Osteoblast (primary cell): ENCODE results near the gene CRYBG2. TPM values are rescaled to one million over a fixed set of nuclear protein-coding genes. Genes with fewer than 3 reads are reported as not detected.
A peak's percentile ranks its signal among the peaks of the same experiment; 100 is the strongest.
"Not testable (repeated sequence)": the region's sequence is repeated elsewhere in the genome, so short reads cannot be mapped to it uniquely, and the experiment has no call there.

Experiments
- DNase-seq: peaks from one replicate; pipeline ENCODE4 v3.0.0; 2011; ENCODE audit warnings: low spot score, mixed read lengths; ENCODE audit not compliant: insufficient read length; ENCODE audit errors: missing footprints
- H2AFZ ChIP-seq: 2 replicates; pipeline ENCODE4 v1.6.0; 2011; ENCODE audit warnings: mild to moderate bottlenecking, low read length
- H3K27ac ChIP-seq: 2 replicates; pipeline ENCODE4 v1.5.1; 2011; ENCODE audit warnings: mild to moderate bottlenecking, low read depth, low read length, moderate library complexity
- H3K27me3 ChIP-seq: 2 replicates; pipeline ENCODE4 v1.6.0; 2012; ENCODE audit warnings: mild to moderate bottlenecking, control low read depth, inconsistent platforms, low read length, moderate library complexity; ENCODE audit not compliant: insufficient read depth
- H3K36me3 ChIP-seq: 2 replicates; pipeline ENCODE4 v1.5.1; 2011; ENCODE audit warnings: mild to moderate bottlenecking, low read length, control low read depth, moderate library complexity; ENCODE audit not compliant: insufficient read depth
- H3K4me1 ChIP-seq: 2 replicates; pipeline ENCODE4 v1.5.1; 2011; ENCODE audit warnings: mild to moderate bottlenecking, low read length, control low read depth, moderate library complexity; ENCODE audit not compliant: insufficient read depth
- H3K4me2 ChIP-seq: 2 replicates; pipeline ENCODE4 v1.6.0; 2011; ENCODE audit warnings: mild to moderate bottlenecking, low read length; ENCODE audit not compliant: insufficient read depth
- H3K4me3 ChIP-seq: fragments of 200-600 bp; sonication (generic); 3 replicates; pipeline ENCODE4 v1.5.1; 2012; ENCODE audit warnings: mild to moderate bottlenecking, low read length, inconsistent platforms; ENCODE audit not compliant: insufficient read depth
- H3K79me2 ChIP-seq: 2 replicates; pipeline ENCODE4 v1.6.0; 2012; ENCODE audit warnings: mild to moderate bottlenecking, low read length, control low read depth, inconsistent platforms; ENCODE audit not compliant: insufficient read depth
- H3K9me3 ChIP-seq: 2 replicates; pipeline ENCODE4 v1.5.1; 2011; ENCODE audit warnings: low read depth, low read length, control low read depth
- H4K20me1 ChIP-seq: 2 replicates; pipeline ENCODE4 v1.6.0; 2012; ENCODE audit warnings: mild to moderate bottlenecking, low read length, control low read depth; ENCODE audit not compliant: insufficient read depth
- total RNA-seq: library from RNA; depleted of rRNA; stranded (reverse); fragments of >200 nt; gene quantifications from 2 replicates; pipeline ENCODE4 v1.2.3, GENCODE V29; 2012
- TF ChIP-seq, protein P1 (sequence below): IDR thresholded peaks from 2 replicates; pipeline ENCODE4 v1.5.1; 2011; ENCODE audit warnings: mild to moderate bottlenecking, low read depth, low read length, moderate library complexity; ENCODE audit errors: extremely low read depth

The CRYBG2 gene
- total RNA-seq, 1 donor: not detected

DNA sequence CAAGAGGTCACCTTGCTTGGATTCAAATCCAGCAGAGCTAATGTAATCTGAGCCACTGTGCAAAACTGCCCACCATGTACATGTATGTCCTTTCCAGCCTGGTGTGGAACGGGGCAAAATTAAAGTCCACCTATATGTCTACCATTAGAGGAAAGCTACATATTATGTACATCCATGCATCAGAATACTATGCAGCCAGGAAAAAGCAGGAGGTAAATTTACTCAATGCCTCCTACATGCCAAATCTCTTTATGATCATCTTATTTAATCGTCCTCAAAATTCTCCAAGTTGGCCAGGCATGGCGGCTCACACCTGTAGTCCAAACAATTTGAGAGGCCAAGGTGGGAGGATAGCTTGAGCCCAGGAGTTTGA, 24.9 kb upstream of the CRYBG2 start:
- DNase-seq: peak; percentile 21
- TF ChIP-seq, protein P1, sequence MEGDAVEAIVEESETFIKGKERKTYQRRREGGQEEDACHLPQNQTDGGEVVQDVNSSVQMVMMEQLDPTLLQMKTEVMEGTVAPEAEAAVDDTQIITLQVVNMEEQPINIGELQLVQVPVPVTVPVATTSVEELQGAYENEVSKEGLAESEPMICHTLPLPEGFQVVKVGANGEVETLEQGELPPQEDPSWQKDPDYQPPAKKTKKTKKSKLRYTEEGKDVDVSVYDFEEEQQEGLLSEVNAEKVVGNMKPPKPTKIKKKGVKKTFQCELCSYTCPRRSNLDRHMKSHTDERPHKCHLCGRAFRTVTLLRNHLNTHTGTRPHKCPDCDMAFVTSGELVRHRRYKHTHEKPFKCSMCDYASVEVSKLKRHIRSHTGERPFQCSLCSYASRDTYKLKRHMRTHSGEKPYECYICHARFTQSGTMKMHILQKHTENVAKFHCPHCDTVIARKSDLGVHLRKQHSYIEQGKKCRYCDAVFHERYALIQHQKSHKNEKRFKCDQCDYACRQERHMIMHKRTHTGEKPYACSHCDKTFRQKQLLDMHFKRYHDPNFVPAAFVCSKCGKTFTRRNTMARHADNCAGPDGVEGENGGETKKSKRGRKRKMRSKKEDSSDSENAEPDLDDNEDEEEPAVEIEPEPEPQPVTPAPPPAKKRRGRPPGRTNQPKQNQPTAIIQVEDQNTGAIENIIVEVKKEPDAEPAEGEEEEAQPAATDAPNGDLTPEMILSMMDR: no peak
- H3K36me3 ChIP-seq: no peaks in the 10 kb centered on the region
- H2AFZ ChIP-seq: no peak overlapping the region
- no peaks in the 10 kb centered on the region for H3K9me3 ChIP-seq
- H3K79me2 ChIP-seq: no peaks in the 10 kb centered on the region
- H3K27me3 ChIP-seq: no peaks in the 10 kb centered on the region
- no peak overlapping the region for H3K4me3 ChIP-seq
- H3K4me2 ChIP-seq: no peak overlapping the region
- no peaks in the 10 kb centered on the region for H4K20me1 ChIP-seq
- no peak overlapping the region for H3K27ac ChIP-seq
- H3K4me1 ChIP-seq: peaks cover 13% of the 10 kb centered on the region

DNA sequence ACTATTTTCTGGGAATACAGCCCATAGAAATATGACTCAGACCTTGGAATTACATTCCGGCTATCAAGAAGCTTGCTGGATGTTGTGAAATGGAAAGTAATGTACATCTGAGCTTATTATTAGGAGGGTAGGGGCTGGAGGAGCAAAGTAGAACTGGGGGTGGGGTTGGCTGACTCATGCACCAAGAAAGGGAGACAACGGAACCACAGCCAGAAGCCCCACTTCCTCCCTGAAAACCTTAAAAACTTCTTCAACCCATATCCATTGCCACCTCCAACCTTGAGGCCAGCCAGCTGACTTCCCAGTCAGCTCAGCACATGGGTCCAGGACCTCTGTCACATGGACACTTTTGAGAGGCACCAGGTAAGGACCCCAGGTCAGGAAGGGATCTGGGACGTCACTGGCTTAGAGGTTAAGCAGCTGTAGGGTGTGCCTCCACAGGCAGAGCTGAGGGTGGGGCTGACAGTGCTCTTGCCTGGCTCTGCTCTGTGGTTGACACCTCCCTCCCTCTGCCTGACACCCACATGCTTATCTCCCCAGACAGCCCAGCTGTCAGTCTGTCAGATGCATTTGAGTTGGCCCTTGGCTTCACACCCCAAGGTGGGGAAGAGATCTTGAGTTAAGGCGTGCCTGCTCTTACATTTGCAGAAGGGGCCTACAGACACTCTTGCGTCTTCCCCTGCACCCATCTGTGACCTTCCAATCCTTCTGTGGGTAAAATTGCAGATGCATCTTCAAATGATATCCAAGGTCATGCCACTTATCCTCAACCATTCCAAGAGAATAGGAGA, 24.4 kb upstream of the CRYBG2 start:
- Histone ChIP-seq H3K36me3 (no peaks in the 10 kb centered on the region), H3K27ac (peak overlapping the region; percentile 75), H3K4me1 (peaks cover 19% of the 10 kb centered on the region), H3K9me3 (no peaks in the 10 kb centered on the region), H3K4me3 (peak overlapping the region; percentile 45), H3K4me2 (peak overlapping the region; percentile 74), H4K20me1 (no peaks in the 10 kb centered on the region), H2AFZ (peak overlapping the region; percentile 71), H3K79me2 (no peaks in the 10 kb centered on the region), H3K27me3 (no peaks in the 10 kb centered on the region)
- DNase-seq: peak; percentile 92
- TF ChIP-seq, protein P1: no peak

DNA sequence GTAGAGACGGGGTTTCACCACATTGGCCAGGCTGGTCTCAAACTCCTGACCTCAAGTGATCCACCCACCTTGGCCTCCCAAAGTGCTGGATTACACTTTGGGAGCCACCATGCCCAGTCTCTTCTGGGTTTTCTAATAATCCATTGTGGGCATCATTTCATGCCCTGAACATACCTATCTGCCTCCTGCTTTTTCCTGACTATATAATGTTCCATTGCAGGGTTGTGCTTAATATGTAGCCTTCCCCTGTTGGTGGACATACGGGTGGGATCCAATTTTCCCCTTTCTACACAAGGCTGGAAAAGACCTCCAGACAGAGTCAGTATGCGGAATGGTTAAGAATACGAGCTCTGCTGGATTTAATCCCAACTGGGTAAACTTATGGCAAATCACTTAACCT, 22.1 kb upstream of the CRYBG2 start:
- Histone ChIP-seq H4K20me1 (no peaks in the 10 kb centered on the region), H3K36me3 (no peaks in the 10 kb centered on the region), H3K4me2 (no peak overlapping the region), H3K9me3 (no peaks in the 10 kb centered on the region), H3K4me1 (peaks cover 20% of the 10 kb centered on the region), H2AFZ (no peak overlapping the region), H3K27ac (no peak overlapping the region), H3K79me2 (no peaks in the 10 kb centered on the region), H3K4me3 (no peak overlapping the region), H3K27me3 (no peaks in the 10 kb centered on the region)
- TF ChIP-seq, protein P1: no peak
- no peak for DNase-seq

DNA sequence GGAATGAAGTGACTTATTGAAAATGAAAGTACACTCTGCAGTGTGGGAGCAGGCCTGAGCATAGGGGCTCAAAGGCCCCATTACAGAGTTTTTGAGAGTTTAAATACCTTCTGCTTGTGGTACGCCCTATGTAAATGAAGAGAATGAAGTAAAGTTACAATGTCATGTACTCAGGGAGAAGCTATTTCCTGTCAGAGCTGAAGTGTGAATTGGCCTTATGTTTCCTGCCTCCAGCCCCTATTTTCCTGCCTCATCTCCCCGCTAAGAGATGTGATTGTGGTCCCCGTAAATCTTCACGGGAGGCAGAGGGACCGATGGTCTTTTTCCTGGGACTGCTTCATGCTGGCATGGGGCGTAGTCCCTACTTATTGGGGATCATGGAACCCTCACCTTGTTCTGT, 21.2 kb upstream of the CRYBG2 start:
- Histone ChIP-seq H3K4me3 (no peak overlapping the region), H3K79me2 (no peaks in the 10 kb centered on the region), H3K4me2 (peak overlapping the region; percentile 16), H3K4me1 (peaks cover 20% of the 10 kb centered on the region), H3K36me3 (no peaks in the 10 kb centered on the region), H2AFZ (peak overlapping the region; percentile 46), H3K9me3 (no peaks in the 10 kb centered on the region), H4K20me1 (no peaks in the 10 kb centered on the region), H3K27ac (no peak overlapping the region), H3K27me3 (no peaks in the 10 kb centered on the region)
- TF ChIP-seq, protein P1: no peak
- no peak for DNase-seq

DNA sequence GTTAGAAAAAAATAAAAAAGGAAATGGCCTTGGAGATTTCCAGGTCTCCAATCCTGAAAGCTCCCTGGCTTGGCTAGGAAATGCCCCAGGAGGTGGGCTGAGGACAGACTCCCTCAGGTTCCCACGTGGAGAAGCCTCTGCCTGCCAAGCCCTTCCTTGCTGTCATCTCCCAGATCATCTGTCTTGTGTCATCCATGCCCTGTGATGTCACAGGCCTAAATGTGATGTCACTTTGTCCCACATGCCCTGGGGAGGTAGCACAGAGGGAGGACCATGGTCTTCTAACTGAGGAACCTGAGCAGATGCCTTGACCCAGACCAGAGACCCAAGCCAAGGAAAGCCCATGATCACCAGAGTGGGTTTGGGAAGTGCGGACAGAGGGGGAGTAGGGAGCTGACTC, 20.4 kb upstream of the CRYBG2 start:
- not testable (repeated sequence) for H2AFZ ChIP-seq, H3K9me3 ChIP-seq, H3K36me3 ChIP-seq, H3K27me3 ChIP-seq, H3K27ac ChIP-seq, H3K4me2 ChIP-seq, H4K20me1 ChIP-seq, DNase-seq, H3K4me3 ChIP-seq, H3K79me2 ChIP-seq
- peaks cover 20% of the 10 kb centered on the region for H3K4me1 ChIP-seq
